SK-N-SH treated with all-trans-retinoic acid at 6 μM for 48 hours (cell line): Measurements from ENCODE around the gene TNKS1BP1.

Experiments used
- ATAC-seq: fragments of 200-7000 bp; cut with Tn5 transposase; 3 replicates; pipeline ENCODE4 v1.9.1; 2020; ENCODE audit warnings: mild to moderate bottlenecking, moderate library complexity
- ARNTL ChIP-seq: fragments of 450-650 bp; formaldehyde crosslinking; IDR thresholded peaks from 2 replicates; pipeline ENCODE4 v1.5.0; 2020; ENCODE audit warnings: low read depth, mild to moderate bottlenecking, moderate library complexity, borderline replicate concordance
- BACH2 ChIP-seq: fragments of 250-450 bp; sonication (Bioruptor Pico); IDR thresholded peaks from 2 replicates; pipeline ENCODE4 v1.9.0; 2021; ENCODE audit warnings: mild to moderate bottlenecking, borderline replicate concordance
- CSDC2 ChIP-seq: fragments of 250-450 bp; sonication (Bioruptor Pico); IDR thresholded peaks from 2 replicates; pipeline ENCODE4 v1.5.0; 2020; ENCODE audit warnings: mild to moderate bottlenecking, moderate library complexity
- ESRRG ChIP-seq: fragments of 250-450 bp; sonication (Bioruptor Pico); IDR thresholded peaks from 2 replicates; pipeline ENCODE4 v1.6.1; 2021; ENCODE audit warnings: mild to moderate bottlenecking
- GLIS3 ChIP-seq: fragments of 250-450 bp; sonication (Bioruptor Pico); IDR thresholded peaks from 2 replicates; pipeline ENCODE4 v1.5.0; 2020; ENCODE audit warnings: mild to moderate bottlenecking, moderate library complexity
- ISL1 ChIP-seq: fragments of 250-450 bp; sonication (Bioruptor Pico); IDR thresholded peaks from 2 replicates; pipeline ENCODE4 v2.1.2; 2022; ENCODE audit warnings: mild to moderate bottlenecking, moderate library complexity
- OSR1 ChIP-seq: fragments of 250-450 bp; sonication (Bioruptor Pico); IDR thresholded peaks from 2 replicates; pipeline ENCODE4 v1.8.0; 2022; ENCODE audit warnings: moderate library complexity, mild to moderate bottlenecking, inconsistent platforms
- PATZ1 ChIP-seq: fragments of 250-450 bp; sonication (Bioruptor Pico); IDR thresholded peaks from 2 replicates; pipeline ENCODE4 v1.8.0; 2020; ENCODE audit warnings: mild to moderate bottlenecking, moderate library complexity, borderline replicate concordance
- POU6F1 ChIP-seq: fragments of 250-450 bp; sonication (Bioruptor Pico); IDR thresholded peaks from 2 replicates; pipeline ENCODE4 v1.8.0; 2021; ENCODE audit warnings: low read depth, mild to moderate bottlenecking, moderate library complexity, borderline replicate concordance
- PPARA ChIP-seq: fragments of 250-450 bp; sonication (Bioruptor Pico); IDR thresholded peaks from 2 replicates; pipeline ENCODE4 v1.5.0; 2020; ENCODE audit warnings: mild to moderate bottlenecking, borderline replicate concordance
- RARB ChIP-seq: fragments of 250-450 bp; sonication (Bioruptor Pico); IDR thresholded peaks from 2 replicates; pipeline ENCODE4 v1.8.0; 2021; ENCODE audit warnings: mild to moderate bottlenecking, moderate library complexity
- SNAI2 ChIP-seq: fragments of 250-450 bp; sonication (Bioruptor Pico); IDR thresholded peaks from 2 replicates; pipeline ENCODE4 v1.5.0; 2020; ENCODE audit warnings: mild to moderate bottlenecking, moderate library complexity
- TOX ChIP-seq: fragments of 250-450 bp; sonication (Bioruptor Pico); IDR thresholded peaks from 2 replicates; pipeline ENCODE4 v1.8.0; 2021; ENCODE audit warnings: mild to moderate bottlenecking, moderate library complexity, borderline replicate concordance
- ZC3H10 ChIP-seq: fragments of 250-450 bp; sonication (Bioruptor Pico); IDR thresholded peaks from 2 replicates; pipeline ENCODE4 v1.5.1; 2021; ENCODE audit warnings: mild to moderate bottlenecking, moderate library complexity
- ZFP3 ChIP-seq: fragments of 250-450 bp; sonication (Bioruptor Pico); IDR thresholded peaks from 2 replicates; pipeline ENCODE4 v1.5.0; 2020; ENCODE audit warnings: mild to moderate bottlenecking, moderate library complexity
- ZNF565 ChIP-seq: fragments of 450-650 bp; formaldehyde crosslinking; conservative IDR thresholded peaks from 2 replicates; pipeline ENCODE4 v1.5.0; 2020; ENCODE audit warnings: low read depth, mild to moderate bottlenecking, moderate library complexity
- ZNF70 ChIP-seq: fragments of 450-650 bp; formaldehyde crosslinking; IDR thresholded peaks from 2 replicates; pipeline ENCODE4 v1.5.0; 2020; ENCODE audit warnings: mild to moderate bottlenecking, moderate library complexity
- ZNF8 ChIP-seq: fragments of 450-650 bp; formaldehyde crosslinking; IDR thresholded peaks from 2 replicates; pipeline ENCODE4 v1.5.0; 2020; ENCODE audit warnings: mild to moderate bottlenecking, moderate library complexity
- TF ChIP-seq, protein P1 (sequence below): fragments of 250-450 bp; sonication (Bioruptor Pico); IDR thresholded peaks from 2 replicates; pipeline ENCODE4 v1.5.1; 2021; ENCODE audit warnings: mild to moderate bottlenecking, moderate library complexity
- TF ChIP-seq, protein P2 (sequence below): fragments of 250-450 bp; sonication (Bioruptor Pico); IDR thresholded peaks from 2 replicates; pipeline ENCODE4 v1.5.0; 2020; ENCODE audit warnings: mild to moderate bottlenecking, moderate library complexity
- TF ChIP-seq, protein P3 (sequence below): fragments of 250-450 bp; sonication (Bioruptor Pico); IDR thresholded peaks from 2 replicates; pipeline ENCODE4 v1.5.1; 2020; ENCODE audit warnings: low read depth, mild to moderate bottlenecking, moderate library complexity

TNKS1BP1 gene

GRCh38 chr11:57359396-57359795 lies 34.6 kb upstream of the TNKS1BP1 start (continued):
- TF ChIP-seq, protein P1, sequence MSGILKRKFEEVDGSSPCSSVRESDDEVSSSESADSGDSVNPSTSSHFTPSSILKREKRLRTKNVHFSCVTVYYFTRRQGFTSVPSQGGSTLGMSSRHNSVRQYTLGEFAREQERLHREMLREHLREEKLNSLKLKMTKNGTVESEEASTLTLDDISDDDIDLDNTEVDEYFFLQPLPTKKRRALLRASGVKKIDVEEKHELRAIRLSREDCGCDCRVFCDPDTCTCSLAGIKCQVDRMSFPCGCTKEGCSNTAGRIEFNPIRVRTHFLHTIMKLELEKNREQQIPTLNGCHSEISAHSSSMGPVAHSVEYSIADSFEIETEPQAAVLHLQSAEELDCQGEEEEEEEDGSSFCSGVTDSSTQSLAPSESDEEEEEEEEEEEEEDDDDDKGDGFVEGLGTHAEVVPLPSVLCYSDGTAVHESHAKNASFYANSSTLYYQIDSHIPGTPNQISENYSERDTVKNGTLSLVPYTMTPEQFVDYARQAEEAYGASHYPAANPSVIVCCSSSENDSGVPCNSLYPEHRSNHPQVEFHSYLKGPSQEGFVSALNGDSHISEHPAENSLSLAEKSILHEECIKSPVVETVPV (CRISPR knock-in tag): no peak
- TF ChIP-seq ESRRG (CRISPR knock-in tag) (no peak), BACH2 (CRISPR knock-in tag) (no peak), ZNF8 (CRISPR knock-in tag) (no peak), OSR1 (CRISPR knock-in tag) (no peak)

DNA sequence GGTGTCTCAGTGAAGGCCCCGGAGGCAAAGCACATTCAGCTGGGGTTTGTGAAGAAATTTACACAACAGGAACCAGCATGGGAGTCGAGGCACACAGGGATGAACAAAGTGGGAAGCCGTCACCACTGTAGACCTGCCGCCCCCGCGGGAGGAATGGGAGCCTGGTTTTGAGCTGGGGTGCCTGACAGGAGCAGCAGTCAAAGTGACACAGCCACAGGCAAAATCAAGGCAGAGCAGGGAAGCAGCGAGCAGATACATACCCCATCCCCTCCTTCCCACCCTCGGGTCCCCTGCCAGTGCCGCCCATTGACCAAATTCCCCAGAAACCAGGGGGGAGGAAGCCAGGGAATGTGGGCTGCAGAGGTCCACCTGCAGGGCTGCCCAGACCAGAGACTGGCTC lies 34.2 kb upstream of the TNKS1BP1 start:
- ATAC-seq: no peak
- TF ChIP-seq ESRRG (CRISPR knock-in tag) (no peak), PPARA (no peak)

DNA sequence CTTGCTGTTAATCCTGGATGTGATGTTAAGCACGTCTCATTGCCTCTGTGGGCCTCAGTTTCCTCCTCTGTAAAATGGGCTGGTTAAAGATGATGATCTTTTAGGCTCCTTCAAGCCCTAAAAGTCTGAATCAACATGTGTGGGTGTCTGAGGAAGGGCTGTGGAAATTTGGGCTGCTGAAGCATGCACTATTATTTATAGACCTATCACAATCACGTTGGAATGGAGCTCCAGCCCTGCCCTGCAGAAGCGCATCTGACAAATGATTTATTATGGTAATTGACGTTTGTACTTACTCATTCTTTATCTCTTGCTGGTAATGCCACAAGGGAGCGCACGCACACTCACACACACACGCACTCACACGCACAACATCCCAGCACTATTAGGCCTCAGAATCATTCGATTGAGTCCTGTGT lies 33.8 kb upstream of the TNKS1BP1 start:
- ATAC-seq: no peak
- TF ChIP-seq ZFP3 (CRISPR knock-in tag) (no peak), ZNF565 (CRISPR knock-in tag) (no peak), GLIS3 (CRISPR knock-in tag) (no peak), BACH2 (CRISPR knock-in tag) (no peak), ZC3H10 (CRISPR knock-in tag) (no peak), ZNF8 (CRISPR knock-in tag) (no peak), ZNF70 (CRISPR knock-in tag) (no peak), PPARA (no peak), CSDC2 (CRISPR knock-in tag) (no peak), PATZ1 (CRISPR knock-in tag) (no peak), ARNTL (CRISPR knock-in tag) (no peak)
- TF ChIP-seq, protein P2, sequence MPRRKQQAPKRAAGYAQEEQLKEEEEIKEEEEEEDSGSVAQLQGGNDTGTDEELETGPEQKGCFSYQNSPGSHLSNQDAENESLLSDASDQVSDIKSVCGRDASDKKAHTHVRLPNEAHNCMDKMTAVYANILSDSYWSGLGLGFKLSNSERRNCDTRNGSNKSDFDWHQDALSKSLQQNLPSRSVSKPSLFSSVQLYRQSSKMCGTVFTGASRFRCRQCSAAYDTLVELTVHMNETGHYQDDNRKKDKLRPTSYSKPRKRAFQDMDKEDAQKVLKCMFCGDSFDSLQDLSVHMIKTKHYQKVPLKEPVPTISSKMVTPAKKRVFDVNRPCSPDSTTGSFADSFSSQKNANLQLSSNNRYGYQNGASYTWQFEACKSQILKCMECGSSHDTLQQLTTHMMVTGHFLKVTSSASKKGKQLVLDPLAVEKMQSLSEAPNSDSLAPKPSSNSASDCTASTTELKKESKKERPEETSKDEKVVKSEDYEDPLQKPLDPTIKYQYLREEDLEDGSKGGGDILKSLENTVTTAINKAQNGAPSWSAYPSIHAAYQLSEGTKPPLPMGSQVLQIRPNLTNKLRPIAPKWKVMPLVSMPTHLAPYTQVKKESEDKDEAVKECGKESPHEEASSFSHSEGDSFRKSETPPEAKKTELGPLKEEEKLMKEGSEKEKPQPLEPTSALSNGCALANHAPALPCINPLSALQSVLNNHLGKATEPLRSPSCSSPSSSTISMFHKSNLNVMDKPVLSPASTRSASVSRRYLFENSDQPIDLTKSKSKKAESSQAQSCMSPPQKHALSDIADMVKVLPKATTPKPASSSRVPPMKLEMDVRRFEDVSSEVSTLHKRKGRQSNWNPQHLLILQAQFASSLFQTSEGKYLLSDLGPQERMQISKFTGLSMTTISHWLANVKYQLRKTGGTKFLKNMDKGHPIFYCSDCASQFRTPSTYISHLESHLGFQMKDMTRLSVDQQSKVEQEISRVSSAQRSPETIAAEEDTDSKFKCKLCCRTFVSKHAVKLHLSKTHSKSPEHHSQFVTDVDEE (CRISPR knock-in tag): no peak

GRCh38 chr11:57357856-57358255 lies 33.1 kb upstream of the TNKS1BP1 start:
- ATAC-seq: no peak
- TF ChIP-seq TOX (CRISPR knock-in tag) (no peak), ESRRG (CRISPR knock-in tag) (no peak), CSDC2 (CRISPR knock-in tag) (no peak), ZNF8 (CRISPR knock-in tag) (no peak), RARB (CRISPR knock-in tag) (no peak), PATZ1 (CRISPR knock-in tag) (no peak), SNAI2 (CRISPR knock-in tag) (no peak), ZC3H10 (CRISPR knock-in tag) (no peak), BACH2 (CRISPR knock-in tag) (no peak), ISL1 (CRISPR knock-in tag) (no peak), POU6F1 (CRISPR knock-in tag) (no peak), ZFP3 (CRISPR knock-in tag) (no peak), ZNF70 (CRISPR knock-in tag) (no peak), OSR1 (CRISPR knock-in tag) (no peak), GLIS3 (CRISPR knock-in tag) (no peak)
- TF ChIP-seq, protein P3, sequence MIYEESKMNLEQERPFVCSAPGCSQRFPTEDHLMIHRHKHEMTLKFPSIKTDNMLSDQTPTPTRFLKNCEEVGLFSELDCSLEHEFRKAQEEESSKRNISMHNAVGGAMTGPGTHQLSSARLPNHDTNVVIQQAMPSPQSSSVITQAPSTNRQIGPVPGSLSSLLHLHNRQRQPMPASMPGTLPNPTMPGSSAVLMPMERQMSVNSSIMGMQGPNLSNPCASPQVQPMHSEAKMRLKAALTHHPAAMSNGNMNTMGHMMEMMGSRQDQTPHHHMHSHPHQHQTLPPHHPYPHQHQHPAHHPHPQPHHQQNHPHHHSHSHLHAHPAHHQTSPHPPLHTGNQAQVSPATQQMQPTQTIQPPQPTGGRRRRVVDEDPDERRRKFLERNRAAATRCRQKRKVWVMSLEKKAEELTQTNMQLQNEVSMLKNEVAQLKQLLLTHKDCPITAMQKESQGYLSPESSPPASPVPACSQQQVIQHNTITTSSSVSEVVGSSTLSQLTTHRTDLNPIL (CRISPR knock-in tag): no peak
- TF ChIP-seq, protein P2 (CRISPR knock-in tag): no peak
